Bronchial epithelial cell (primary cell): ENCODE results near the gene MDH1. TPM values are rescaled to one million over a fixed set of nuclear protein-coding genes. Genes with fewer than 3 reads are reported as not detected.

Experiments used
- DNase-seq: peaks from one replicate; pipeline ENCODE4 v3.0.0-alpha.2; 2010; ENCODE audit warnings: low read depth
- FAIRE-seq: peaks from 2 replicates; lab custom pipeline; 2011; peaks lifted over from hg19 to GRCh38; lab: Jason Lieb, UNC
- H3K27me3 ChIP-seq: 2 replicates; pipeline ENCODE4 v1.5.1; 2011; ENCODE audit warnings: low read length; ENCODE audit not compliant: control insufficient read depth, insufficient read depth
- H3K36me3 ChIP-seq: 2 replicates; pipeline ENCODE4 v1.5.1; 2011; ENCODE audit warnings: low read length; ENCODE audit not compliant: control insufficient read depth, insufficient read depth
- H3K4me3 ChIP-seq: 2 replicates; pipeline ENCODE4 v1.5.1; 2011; ENCODE audit warnings: mild to moderate bottlenecking, low read depth, low read length, control low read depth
- total RNA-seq: library from RNA; depleted of rRNA; stranded (reverse); fragments of >200 nt; gene quantifications from 2 replicates; pipeline ENCODE4 v1.2.1, GENCODE V29; 2014
- TF ChIP-seq, protein P1 (sequence below): IDR thresholded peaks from 2 replicates; pipeline ENCODE4 v1.5.1; 2011; ENCODE audit warnings: mild to moderate bottlenecking, moderate library complexity, low read length, control low read depth, inconsistent platforms; ENCODE audit not compliant: insufficient read depth, severe bottlenecking

MDH1 gene
- total RNA-seq, 1 donor from 2014 or later, result 118 TPM

DNA sequence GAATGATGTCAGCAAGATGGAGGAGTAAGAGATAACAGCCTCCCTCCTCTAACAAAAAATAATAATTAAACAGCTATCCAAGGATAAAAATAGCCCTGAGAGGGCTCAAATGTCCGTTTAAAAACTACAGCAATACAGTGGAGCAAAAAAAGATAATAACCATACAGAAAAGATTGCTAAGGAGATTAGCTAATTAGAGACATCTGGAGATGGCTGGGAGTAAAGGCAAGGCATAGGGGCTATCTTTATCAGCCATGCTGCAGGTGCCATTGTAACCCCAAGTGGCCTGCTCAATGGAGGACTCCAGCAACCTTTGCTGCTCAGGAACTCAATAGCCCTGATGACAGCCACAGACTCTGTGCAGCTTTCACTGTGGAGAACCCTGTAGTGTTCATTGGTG, 42.7 kb downstream of the MDH1 start:
- DNase-seq, result no peak
- Histone ChIP-seq H3K4me3 (no peak overlapping the region), H3K36me3 (no peaks in the 10 kb centered on the region), H3K27me3 (no peaks in the 10 kb centered on the region)
- TF ChIP-seq, protein P1, sequence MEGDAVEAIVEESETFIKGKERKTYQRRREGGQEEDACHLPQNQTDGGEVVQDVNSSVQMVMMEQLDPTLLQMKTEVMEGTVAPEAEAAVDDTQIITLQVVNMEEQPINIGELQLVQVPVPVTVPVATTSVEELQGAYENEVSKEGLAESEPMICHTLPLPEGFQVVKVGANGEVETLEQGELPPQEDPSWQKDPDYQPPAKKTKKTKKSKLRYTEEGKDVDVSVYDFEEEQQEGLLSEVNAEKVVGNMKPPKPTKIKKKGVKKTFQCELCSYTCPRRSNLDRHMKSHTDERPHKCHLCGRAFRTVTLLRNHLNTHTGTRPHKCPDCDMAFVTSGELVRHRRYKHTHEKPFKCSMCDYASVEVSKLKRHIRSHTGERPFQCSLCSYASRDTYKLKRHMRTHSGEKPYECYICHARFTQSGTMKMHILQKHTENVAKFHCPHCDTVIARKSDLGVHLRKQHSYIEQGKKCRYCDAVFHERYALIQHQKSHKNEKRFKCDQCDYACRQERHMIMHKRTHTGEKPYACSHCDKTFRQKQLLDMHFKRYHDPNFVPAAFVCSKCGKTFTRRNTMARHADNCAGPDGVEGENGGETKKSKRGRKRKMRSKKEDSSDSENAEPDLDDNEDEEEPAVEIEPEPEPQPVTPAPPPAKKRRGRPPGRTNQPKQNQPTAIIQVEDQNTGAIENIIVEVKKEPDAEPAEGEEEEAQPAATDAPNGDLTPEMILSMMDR, result no peak
- FAIRE-seq, result no peak

DNA sequence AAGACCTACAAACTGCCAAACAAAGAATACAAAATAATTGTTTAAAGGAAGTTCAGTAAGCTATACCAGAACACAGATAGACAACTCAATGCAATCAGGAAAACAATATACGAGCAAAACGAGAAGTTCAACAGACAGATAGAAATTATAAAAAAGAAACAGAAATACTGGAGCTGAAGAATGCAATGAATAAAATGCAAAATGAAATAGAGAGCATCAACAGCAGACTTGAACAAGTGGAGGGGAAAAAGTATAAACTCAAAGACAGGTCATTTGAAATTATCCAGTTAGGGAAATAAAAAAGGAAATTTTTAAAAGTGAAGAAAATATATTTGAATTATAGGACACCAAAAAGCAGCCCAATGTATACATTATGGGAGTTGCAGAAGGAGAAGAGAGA, 43.6 kb downstream of the MDH1 start:
- no peaks in the 10 kb centered on the region for H3K36me3 ChIP-seq
- FAIRE-seq, result no peak
- no peaks in the 10 kb centered on the region for H3K27me3 ChIP-seq
- no peak for DNase-seq
- TF ChIP-seq, protein P1, result no peak
- no peak overlapping the region for H3K4me3 ChIP-seq

DNA sequence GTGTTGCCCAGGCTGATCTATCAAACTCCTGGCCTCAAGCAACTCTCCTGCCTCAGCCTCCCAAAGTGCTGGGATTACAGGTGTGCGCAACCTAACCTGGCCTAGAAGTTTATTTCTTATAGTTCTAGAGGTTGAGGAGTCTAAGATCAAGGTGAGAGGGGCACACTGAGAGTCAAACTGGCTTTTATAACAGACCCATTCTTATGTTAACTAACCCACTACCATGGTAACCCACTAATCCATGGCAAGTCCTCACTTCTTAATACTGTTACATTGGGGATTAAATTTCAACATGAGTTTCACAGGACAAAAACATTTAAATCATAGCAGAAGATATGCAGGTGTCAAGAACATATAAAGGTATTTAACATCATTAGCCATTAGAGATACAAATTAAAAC, 50.6 kb downstream of the MDH1 start:
- Histone ChIP-seq H3K27me3 (no peaks in the 10 kb centered on the region), H3K36me3 (no peaks in the 10 kb centered on the region), H3K4me3 (no peak overlapping the region)
- TF ChIP-seq, protein P1, result no peak
- FAIRE-seq (no peak), DNase-seq (no peak)

DNA sequence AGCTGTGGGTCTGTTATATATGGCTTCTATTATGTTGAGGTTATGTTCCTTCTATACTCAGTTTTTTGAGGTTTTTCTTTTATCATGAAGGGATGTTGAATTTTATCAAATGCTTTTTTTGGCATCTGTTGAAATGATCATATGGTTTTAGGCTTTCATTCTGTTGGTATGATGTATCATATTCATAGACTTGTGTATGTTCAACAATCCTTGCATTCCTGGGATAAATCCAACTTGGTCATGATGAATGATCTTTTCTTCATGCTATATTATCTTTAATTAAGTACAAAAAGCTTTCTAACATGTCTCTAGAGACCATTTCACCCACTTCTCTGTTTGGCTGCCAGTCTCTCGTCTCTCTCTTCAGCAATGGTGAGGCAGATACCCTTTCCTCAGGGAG, 54.2 kb downstream of the MDH1 start:
- H3K27me3 ChIP-seq, result no peaks in the 10 kb centered on the region
- DNase-seq, result no peak
- TF ChIP-seq, protein P1, result no peak
- no peak overlapping the region for H3K4me3 ChIP-seq
- no peaks in the 10 kb centered on the region for H3K36me3 ChIP-seq
- FAIRE-seq, result no peak

DNA sequence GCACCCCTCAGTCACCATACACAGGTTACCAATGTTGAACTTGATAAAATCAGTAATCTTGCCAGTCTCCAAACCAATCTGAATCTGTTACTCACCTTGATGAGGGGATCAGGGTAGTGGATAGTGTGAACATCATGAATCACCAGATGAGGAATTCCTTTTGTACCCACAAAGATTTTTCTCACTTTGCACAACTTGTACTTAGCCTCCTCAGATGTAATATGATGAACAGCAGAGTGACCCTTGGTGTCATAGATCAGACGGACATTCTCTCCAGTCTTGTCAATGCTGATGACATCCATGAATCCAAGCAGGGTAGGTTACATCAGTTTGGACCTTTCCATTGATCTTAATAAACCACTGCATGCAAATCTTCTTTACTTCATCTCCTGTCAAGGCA, 54.7 kb downstream of the MDH1 start:
- Histone ChIP-seq H3K27me3 (no peaks in the 10 kb centered on the region), H3K4me3 (no peak overlapping the region), H3K36me3 (no peaks in the 10 kb centered on the region)
- peak; percentile 55 for FAIRE-seq
- DNase-seq, result peak; percentile 47
- TF ChIP-seq, protein P1, result no peak

DNA sequence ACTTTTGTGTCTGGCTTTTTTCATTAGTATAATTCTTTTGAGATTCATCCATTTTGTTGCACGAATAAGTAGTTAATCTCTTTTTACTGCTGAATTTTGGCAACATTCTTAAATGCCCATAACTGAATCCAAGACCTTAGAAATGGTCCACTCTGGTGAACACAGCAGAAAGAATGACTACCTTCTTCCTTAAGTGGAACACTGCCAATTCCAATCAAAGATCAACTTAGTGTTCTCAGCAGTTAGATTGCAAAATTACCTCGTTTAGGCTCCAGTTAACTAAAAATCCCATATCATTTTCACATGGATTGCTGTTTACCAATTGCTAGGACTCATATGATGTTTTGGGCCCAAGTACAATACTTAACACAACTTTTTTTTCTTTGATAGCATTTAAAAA, 59.9 kb downstream of the MDH1 start:
- FAIRE-seq, result no peak
- no peak overlapping the region for H3K4me3 ChIP-seq
- H3K36me3 ChIP-seq, result no peaks in the 10 kb centered on the region
- no peaks in the 10 kb centered on the region for H3K27me3 ChIP-seq
- TF ChIP-seq, protein P1, result no peak
- DNase-seq, result no peak
